GM20431 (cell line): ENCODE data around the gene THSD4.

Source experiments
- in situ Hi-C: fragments of 300-500 bp; cut with MseI, MboI; formaldehyde crosslinking; loops from one replicate; pipeline ENCODE4 v1.15.0; 2020; ENCODE audit warnings: low sequenced_read_pairs; ENCODE audit not compliant: unreplicated experiment

Gene THSD4

DNA sequence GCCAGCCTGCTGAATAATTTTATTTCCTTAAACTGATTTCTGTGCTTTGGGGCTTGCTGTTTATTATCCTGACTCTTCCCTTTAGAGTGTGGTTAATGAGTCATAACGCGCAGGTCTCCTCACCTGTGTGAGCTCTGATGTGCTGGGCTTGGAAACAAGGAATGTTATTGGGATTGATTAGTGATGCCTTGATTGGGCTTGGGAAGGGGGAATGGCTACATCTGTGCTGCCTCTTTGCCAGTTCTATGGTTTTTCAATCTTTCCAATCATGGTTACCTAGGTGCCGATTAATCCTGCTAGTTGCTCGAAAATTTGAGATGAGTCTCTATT is 161.0 kb downstream of the THSD4 start:
- in situ Hi-C loops, result no loop called here

DNA sequence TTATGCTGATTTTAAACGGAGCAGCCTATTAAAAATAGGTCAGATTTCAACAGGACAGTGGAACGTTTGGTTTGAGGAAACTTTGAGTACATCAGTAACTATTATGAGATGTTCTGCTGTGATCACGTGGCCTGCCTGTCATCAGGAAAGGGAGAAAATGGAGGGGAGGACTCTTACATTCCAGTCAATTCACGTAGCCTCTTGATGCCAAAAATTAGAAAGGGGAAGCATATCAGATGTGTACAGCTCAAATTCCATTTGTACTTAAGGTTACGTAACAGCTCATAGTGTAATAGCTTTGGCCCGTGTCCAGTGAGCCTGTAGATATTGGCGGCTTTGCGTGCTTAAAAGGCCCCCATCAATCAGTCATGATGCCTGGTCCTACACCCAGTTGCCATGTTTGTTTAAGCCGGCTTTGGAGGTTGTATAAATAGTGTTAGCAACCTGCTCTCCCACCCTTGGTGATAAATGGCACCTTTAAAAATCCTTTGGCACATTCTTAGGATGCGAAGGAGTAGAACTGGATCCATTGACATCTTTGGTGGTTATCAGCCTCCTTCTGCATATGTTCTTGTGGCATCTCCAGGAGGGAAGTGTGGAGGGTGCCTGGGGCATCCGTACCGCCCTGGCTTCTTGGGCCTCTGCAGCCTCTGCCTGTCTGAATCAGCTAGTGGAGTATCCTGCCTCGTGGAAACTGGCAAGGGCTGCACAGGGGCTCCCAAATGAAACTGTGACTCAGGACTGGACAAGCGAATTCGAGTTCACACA is 163.9 kb downstream of the THSD4 start:
- in situ Hi-C loops, result no loop called here

DNA sequence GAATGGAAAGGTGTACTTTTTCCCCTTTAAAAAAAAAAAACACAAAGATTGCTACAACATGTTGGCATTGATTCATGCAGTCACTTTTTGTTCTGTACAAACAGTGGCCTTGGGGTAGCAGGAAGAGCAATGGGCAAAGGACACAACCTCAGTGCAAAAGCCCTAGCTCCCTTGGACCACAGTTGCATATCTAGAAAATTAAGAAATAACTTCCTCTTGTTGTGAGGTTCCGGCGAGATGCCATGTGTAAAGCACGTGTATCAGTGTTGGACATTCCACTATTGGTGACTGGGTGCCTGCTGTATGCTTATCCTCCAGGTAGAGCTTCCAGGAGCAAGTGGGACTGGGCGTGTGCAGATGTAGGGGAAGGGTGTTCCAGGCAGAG is 164.5 kb downstream of the THSD4 start:
- in situ Hi-C loops, result no loop called here

DNA sequence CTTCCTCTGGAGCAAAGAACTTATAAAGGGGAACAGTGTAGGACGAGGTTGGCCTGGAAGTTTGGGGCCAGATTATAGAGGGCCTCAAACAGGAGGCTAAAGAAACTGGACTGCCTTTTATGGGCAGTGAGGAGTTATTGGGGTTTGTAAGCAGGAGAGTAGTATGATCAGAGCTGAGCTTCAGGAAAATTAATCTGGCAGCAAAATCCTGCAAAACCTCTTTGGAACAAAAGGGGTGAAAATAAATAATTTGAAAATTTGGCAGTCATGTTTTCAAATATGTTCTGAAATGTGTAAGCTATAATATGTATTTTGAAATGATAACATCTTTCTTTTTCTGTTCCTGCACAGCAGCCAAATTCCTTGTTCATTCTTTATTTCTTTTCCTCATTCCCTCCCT is 164.9 kb downstream of the THSD4 start:
- in situ Hi-C loops, result no loop called here

DNA sequence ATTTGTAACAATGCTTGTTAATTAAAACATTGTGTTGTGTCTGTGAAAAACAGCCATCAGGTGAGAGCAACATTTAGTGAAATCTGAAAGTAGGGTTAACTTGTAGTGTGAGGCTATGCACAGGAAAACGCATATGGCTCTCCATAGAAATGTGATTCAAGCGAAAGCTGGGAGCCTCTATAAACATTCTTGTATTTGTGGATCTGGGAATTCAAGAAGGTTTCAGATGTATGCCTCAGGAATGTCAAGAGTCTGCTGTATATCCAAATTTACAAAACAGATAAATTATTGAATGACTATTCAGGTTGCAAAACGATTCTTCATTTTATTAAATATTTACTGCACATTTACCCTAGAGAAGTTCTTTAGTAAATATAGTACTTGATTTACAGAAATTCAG is 166.0 kb downstream of the THSD4 start:
- in situ Hi-C loops, result no loop called here

DNA sequence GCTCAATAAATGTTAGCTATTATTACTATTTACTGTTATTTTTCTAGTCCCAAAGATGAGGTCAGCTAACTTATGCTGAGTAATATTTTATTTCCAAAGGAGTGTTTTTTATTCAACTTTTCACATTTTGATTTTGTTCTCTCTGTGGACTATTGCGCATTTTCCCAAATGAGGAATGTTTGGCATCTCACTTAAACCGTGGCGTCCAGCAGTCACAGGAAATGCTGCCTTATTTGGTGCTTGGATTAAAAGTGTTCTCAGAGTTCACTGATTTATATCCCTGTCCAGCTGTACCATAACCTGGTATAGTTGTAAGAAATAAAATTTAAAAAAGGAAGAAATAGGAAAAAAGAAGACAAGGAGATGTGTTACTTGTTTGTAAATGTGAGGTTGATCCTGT is 166.8 kb downstream of the THSD4 start:
- in situ Hi-C loops, result no loop called here

DNA sequence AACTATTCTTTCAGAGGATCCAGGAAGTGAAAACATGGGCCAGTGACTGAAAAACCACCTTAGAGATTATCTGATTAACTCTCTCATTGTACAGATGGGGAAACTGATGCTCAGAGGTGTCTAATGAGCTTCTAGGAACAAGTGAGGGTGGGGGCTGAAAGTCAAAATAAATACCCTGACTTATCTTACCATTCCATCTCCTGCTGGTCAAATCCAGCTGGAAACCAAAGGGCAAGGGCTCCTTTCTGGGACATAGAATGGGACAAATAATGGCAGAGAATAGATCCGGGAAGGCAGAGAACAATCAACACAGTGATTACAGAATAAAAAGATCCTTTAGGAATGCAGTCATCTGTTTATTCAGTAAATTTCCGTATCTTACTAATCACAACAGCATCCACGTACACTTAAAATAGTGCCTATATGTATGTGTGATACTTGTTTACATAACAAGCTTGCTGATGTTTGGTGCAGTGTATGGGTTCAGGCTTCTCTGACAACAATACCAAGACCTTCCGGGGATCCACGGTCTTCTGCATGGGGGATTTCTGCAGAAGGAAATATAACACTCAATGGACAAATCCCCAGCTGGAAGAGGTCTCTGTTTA is 173.2 kb downstream of the THSD4 start:
- in situ Hi-C loops, result no loop called here

DNA sequence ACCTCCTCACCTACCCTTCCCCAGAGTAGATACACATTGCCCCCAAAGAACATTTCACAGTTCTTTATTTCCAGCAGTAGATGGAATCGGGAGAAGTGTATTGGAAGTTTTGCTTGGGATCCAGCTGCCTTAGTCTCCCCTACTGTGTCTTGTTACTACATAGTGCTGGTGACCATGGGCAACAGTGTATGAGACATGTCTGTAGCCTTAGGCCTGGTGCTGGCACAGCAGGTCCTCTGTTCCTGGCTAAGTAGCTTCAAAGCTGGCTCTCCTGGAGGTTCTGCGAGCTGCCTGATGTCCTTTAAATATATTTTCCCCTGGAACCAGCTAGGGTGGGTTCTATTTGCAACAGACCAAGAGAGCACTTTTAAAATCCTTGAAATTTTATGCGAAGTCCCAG is 174.7 kb downstream of the THSD4 start:
- in situ Hi-C loops, result no loop called here

DNA sequence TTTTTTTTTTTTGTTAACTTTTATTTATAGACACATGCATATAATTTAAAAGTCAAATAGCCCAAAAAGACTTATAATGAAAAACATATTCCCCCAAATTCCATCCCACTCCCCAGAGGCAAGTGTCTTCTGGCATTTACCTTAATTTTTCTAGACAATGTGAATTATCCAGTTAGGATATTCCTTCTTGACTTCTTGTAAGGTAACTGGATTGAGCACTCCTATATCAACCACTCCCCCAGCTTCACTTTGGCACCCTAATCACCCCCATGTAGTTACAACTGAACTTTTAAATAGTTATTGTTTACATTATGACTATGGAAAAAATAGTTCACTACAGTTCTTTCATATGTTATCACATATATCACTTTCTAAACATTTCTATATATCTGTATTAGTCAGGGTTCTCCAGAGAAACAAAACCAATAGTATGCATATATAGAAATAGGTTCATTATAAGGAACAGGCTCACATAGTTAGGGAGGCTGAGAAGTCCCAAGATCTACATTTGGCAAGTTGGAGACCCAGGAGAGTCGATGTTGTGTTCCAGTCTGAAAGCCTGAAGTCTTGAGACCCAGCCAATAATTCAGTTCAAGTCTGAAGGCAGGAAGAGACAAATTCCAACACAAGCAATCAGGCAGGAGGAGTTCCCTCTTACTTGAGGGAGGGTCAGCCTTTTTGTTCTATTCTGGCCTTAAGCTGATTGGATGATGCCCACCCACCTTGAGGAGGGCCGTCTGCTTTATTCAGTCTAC is 175.8 kb downstream of the THSD4 start:
- in situ Hi-C loops, result no loop called here

DNA sequence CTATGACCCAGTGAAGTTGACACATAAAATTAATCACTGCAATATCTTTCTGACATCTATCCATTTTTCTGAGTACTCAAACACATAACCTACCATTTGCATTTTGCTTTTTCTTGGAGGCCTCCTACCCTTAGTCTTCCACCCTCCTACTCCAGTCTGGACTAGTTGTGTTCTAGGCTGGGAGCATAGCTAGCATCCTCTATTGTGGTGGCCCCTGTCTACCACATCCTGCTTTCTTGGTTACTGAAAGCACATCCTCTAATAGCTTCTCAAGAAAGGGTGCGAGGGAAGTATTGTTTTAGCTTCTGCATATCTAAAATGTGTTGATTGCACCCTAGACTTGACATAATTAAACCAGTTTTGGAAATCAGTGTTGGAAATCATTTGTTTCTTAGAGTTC is 176.5 kb downstream of the THSD4 start:
- in situ Hi-C loops, result no loop called here

DNA sequence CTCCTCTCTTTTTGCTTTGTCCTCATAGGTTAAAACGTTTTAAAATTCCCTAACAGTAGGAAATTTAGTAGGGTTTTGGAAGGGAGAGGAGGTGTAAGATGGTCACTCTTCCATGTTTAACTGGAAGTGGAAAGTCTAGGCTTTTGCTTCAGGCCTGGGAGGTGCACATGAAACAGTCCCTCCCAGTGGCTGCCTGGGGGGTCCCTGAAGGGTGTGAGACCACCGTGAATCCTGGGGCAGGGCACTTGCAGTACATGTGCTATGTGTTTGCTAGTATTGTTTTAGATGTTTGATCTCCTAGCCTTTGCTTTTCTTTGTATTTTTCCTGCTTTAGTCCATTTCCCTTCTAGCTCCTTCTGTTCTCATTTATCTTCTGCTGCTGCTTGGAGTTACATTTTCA is 178.5 kb downstream of the THSD4 start:
- in situ Hi-C loops, result no loop called here

DNA sequence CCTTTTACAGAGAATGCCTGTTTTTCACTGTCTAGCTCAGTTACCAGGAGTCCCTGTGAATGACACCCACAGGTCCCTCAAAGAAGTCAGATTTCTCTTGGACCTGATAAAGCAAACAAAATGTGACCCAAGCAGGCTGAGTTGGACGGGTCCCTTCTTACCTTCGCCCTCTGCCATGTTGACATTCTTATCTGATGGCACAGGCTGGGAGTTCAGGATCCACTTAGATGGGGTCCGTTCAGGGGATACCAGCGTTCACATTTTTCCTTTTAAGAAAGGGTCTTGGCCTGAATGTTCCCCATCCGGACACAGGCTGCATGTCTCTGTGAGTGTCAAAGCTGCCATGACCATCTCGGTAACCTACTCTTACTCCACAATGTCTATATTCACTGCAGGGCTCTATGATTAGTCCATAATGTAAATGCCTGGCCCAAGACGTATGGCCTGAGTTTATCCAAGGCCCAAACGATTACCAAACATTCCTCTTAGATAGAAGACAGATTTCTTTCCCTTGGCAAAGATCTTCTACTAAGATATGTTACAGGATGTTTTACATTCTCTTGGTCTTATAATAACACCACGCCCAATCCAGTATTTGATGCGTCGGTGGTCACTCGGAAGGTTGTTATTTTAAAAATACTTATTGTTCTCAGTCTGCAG is 179.1 kb downstream of the THSD4 start:
- in situ Hi-C loops, result no loop called here

DNA sequence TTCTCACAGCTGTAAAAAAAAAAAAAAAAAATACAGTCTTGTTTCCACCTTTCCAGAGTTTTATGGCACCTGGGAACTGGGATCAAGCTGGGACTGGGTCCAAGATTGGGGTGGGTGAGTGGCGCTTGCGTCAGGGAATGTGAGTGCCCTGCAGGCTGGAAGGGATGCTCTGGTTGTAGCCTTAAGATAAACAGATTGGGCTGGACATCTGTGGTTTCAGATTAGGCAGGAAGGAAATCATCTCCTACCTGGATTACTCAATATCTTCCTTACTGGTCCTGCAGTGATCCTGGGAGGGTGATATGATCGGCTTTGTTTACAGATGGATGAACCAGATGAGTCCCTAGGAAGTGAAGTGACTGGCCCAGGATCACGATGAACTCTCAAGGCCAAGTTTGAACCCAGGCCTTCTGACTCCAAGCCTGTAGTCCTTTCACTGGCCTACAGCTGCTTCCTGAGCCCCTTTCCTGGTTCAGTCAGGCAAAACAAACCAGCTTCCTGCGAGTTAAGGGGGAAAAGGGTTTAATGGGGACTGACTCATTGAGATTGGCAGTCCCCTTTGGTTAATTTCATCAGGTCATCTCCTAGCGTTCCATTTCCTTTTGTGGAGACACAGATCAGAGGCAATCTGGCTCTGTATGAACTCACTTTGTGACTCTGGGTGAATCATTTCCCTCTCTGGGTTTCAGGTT is 179.8 kb downstream of the THSD4 start:
- in situ Hi-C loops, result no loop called here

DNA sequence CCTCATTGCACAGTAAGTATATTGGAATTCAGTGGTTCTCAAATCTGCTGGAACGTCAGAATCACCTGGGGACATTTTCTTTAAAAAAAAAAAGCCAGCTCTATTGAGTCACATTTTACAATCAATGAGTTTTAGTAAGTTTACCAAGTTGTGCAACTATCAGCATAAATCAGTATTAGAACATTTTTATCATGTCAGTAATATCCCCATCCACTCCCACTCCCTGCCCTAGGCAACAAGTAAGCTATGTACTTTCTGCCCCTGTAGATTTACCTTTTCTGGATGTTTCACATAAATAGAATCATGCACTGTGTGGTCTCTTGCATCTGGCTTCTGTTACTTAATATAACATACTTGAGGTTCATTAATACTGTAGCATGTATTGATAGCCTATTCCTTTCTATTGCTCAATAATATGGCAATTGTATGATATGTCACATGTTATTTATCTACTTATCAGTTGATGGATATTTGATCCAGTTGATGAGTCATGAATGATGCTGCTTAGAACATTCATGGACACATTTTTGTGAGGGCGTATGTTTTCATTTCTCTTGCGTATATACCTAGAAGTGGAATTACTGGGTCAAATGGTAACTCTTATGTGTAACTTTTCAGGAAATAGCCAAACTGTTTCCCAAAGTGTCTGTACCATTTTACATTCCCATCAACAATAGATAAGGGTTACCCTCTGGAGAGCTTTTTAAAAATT is 180.5 kb downstream of the THSD4 start:
- in situ Hi-C loops, result no loop called here

DNA sequence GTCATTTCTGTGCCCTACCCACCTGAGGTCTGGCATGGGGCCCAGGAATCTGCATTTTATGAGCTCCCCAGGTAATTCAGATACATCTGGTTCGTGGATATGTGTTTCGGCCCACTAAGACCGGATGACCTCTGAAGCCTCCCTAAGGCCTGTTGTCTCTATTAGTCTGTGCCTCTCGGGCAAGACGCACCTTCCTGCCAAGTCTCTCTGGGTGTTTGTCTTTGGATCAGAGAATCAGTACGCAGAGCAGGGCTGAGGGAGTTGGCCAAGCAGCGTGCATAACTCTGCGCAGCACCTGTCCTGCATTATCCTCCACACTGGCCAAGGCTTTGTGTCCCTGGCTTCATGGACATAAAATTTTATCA is 181.0 kb downstream of the THSD4 start:
- in situ Hi-C loops, result no loop called here

DNA sequence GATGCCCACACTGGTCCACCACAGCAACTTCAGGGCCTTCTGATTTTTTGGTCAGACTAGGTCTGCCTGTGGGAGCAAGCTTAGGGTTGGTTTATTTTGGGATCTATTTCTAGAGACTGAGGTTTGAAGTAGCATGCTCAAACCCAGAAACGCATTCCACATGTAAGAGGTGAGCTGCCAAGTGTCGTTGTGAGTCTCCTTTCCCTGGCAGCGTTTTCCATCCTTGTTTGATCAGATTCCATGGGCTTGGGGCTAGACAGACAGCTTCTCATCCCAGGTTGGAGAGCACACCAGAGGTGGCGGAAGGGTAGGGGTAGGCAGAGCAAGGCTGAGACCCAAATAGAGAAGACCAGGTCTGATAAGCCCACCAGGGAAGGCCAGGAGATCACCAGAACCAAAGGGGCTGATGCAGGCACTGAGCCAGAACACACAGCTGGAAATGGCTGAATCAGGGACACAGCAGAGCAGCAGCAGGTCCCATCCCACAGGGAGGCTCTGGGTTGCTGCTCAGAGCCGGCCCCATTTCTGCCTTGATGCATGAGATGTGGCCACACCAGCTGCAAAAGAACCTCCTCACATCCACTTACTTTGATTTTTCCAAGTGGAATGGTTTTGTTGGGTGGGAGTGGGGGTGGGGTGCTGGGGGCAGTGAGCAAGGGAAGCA is 186.8 kb downstream of the THSD4 start:
- in situ Hi-C loops, result no loop called here

DNA sequence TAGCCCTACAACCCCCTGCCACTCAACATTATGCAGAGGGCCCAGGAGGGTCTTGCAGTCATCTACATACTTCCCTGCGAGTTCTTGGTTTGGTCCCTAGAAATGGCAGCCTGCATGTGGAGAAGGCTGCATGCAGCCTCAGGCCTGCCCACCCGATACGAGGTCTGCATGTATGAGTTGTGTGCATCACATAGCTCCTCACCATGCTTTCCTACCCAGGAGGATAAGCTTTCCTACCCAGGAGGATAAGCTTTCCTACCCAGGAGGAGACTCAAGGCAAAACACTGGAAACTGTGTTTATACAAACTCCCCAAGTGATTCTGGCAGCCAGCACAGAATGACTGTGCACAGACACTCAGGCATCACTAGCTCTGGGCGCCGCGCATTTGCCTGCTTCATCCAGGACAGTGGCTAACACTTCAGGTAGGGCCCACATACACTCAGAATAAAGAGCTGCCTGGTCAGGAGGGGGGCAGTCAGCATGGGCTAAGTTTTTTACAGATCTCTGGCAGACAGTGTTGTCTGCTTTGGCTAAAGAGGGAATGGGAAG is 187.7 kb downstream of the THSD4 start:
- in situ Hi-C loops, result no loop called here

DNA sequence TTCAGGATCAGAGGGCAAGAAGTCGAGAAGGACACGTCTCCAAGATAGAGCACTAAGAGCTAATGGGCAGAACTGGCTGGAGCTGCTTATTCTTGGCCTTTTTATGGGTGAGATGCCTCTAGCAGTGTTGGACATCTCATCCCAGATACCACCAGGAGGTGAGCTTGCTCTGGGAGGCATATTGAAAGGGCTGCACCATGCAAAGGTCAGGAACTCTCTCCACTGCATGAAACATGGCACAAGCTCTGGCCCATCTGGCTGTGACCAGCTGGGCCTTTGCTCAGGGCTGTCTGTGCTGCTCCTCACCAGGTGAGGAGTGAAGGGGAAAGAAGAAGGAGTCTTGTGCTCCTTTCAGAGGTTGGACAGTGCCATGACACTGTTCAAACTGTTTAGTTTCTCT is 188.7 kb downstream of the THSD4 start:
- in situ Hi-C loops, result no loop called here

DNA sequence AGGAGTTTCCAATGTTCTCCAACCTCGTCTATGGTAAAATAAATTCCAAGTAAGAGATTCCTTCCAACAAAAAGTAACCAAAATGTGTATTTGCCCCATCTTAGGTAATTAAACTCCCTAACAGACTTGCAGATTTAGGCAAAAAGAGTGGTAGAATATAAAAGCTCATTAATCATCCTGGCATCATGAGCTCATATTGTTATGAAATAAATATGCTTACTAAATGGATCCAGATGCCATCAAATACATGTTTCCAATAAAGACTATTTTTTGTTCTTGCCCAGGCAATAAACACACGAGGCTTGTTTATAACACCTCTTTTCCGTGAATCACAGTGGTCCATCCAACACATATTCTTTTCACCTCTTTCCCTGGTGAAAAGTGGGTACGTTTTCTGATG is 189.4 kb downstream of the THSD4 start:
- in situ Hi-C loops, result no loop called here
